Limb (tissue), 2 donors: Measurements from ENCODE around the gene CTBP2.

Experiments used
- DNase-seq, 2 donors: peaks; one replicate each; pipeline ENCODE4 v3.0.0-alpha.2; 2016; ENCODE audit errors: extremely low spot score in 2 of 2

The CTBP2 gene

GRCh38 chr10:125106586-125106985 is 53.8 kb downstream of the CTBP2 start:
- DNase-seq, result no peak

- no peak for DNase-seq
Observed at GRCh38 chr10:125105706-125106255, 54.6 kb downstream of the CTBP2 start.

GRCh38 chr10:125105155-125105554 is 55.2 kb downstream of the CTBP2 start:
- DNase-seq, result no peak

GRCh38 chr10:125104559-125104958 is 55.8 kb downstream of the CTBP2 start:
- DNase-seq, result no peak

- no peak for DNase-seq
Observed at GRCh38 chr10:125103924-125104323, 56.4 kb downstream of the CTBP2 start.

GRCh38 chr10:125103466-125103865 is 56.9 kb downstream of the CTBP2 start:
- DNase-seq, result no peak

- no peak for DNase-seq
Observed at GRCh38 chr10:125102821-125103220, 57.5 kb downstream of the CTBP2 start.

- no peak for DNase-seq
Observed at GRCh38 chr10:125102246-125102645, 58.1 kb downstream of the CTBP2 start.

GRCh38 chr10:125101581-125101980 is 58.8 kb downstream of the CTBP2 start:
- no peak for DNase-seq

- DNase-seq, result no peak
Observed at GRCh38 chr10:125101049-125101448, 59.3 kb downstream of the CTBP2 start.

- no peak for DNase-seq
Observed at GRCh38 chr10:125097409-125098070, 62.8 kb downstream of the CTBP2 start.

GRCh38 chr10:125096975-125097374 is 63.4 kb downstream of the CTBP2 start:
- no peak for DNase-seq

- no peak for DNase-seq
Observed at GRCh38 chr10:125096371-125096770, 64.0 kb downstream of the CTBP2 start.

GRCh38 chr10:125095776-125096175 is 64.6 kb downstream of the CTBP2 start:
- no peak for DNase-seq

GRCh38 chr10:125095228-125095627 is 65.1 kb downstream of the CTBP2 start:
- DNase-seq, result no peak

- no peak for DNase-seq
Observed at GRCh38 chr10:125094806-125095205, 65.6 kb downstream of the CTBP2 start.

- DNase-seq, result no peak
Observed at GRCh38 chr10:125093974-125094705, 66.2 kb downstream of the CTBP2 start.

- DNase-seq, result no peak
Observed at GRCh38 chr10:125093199-125093973, 67.0 kb downstream of the CTBP2 start.

- no peak for DNase-seq
Observed at GRCh38 chr10:125092564-125093031, 67.8 kb downstream of the CTBP2 start.

GRCh38 chr10:125091891-125092290 is 68.5 kb downstream of the CTBP2 start:
- DNase-seq, result no peak

GRCh38 chr10:125089469-125089868 is 70.9 kb downstream of the CTBP2 start:
- DNase-seq, result no peak

- no peak for DNase-seq
Observed at GRCh38 chr10:125087897-125088215, 72.5 kb downstream of the CTBP2 start.
